Mononuclear cell (primary cell): Measurements from ENCODE around the gene OR8B12. TPM values are rescaled to one million over a fixed set of nuclear protein-coding genes. Genes with fewer than 3 reads are reported as not detected.

Experiments used
- H3K27me3 ChIP-seq: 2 replicates; pipeline ENCODE4 v1.6.0; 2011; ENCODE audit warnings: low read length, control low read depth; ENCODE audit not compliant: insufficient read depth
- H3K4me1 ChIP-seq: 2 replicates; pipeline ENCODE4 v1.5.1; 2011; ENCODE audit warnings: mild to moderate bottlenecking, low read length, control low read depth; ENCODE audit not compliant: insufficient read depth
- H3K4me3 ChIP-seq: 2 replicates; pipeline ENCODE4 v1.5.1; 2011; ENCODE audit warnings: mild to moderate bottlenecking, low read length, moderate library complexity
- H3K9me3 ChIP-seq: 2 replicates; pipeline ENCODE4 v1.5.1; 2011; ENCODE audit warnings: low read depth, mild to moderate bottlenecking, control low read depth, low read length
- total RNA-seq: library from RNA; depleted of rRNA; stranded (reverse); fragments of >200 nt; gene quantifications from one replicate; pipeline ENCODE4 v1.2.3, GENCODE V29; 2012

The OR8B12 gene
- total RNA-seq, 1 donor = not detected

DNA sequence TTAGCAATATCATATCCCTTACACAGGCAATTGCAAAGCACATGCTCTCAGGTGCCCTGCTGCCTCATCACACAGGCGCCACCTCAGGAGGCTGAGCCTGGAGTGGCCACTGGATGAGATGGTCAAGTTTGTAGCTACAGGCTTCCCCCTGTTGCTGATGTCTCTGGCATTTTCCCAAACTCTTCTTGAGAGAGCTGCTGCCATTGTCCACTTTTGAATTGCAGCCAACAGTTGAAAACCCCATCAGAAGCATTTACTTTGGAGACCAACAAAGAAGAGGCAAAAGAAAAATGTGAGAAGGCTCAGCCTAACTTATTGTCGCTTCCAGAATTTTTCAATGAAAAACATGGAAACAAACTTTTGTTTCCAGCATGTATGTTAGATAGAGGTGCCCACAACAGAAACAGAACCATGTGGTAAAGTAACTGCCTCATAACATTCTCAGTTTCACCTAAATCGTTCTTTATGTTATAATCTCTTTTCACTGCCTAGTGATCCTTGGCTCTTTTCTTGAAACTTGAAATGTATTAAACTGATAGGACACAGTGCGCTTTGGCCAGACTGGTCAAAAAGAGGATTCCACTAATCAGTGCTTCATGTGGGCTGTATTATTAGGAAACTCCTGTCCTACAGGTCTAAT is 50.3 kb downstream of the OR8B12 start:
- Histone ChIP-seq H3K27me3 (no peaks in the 10 kb centered on the region), H3K9me3 (no peaks in the 10 kb centered on the region), H3K4me3 (no peak overlapping the region), H3K4me1 (no peaks in the 10 kb centered on the region)

Other genes starting within 250 kb of the OR8B12 start
- under 0.01 TPM for gene OR8D1, start 229.7 kb downstream of the OR8B12 start, total RNA-seq
- gene OR8D2, start 223.5 kb downstream of the OR8B12 start, total RNA-seq = not detected
- not detected for gene OR8B2, start 159.2 kb downstream of the OR8B12 start, total RNA-seq
- gene OR8B3, start 144.6 kb downstream of the OR8B12 start, total RNA-seq = not detected
- not detected for gene OR8B4, start 118.8 kb downstream of the OR8B12 start, total RNA-seq
- not detected for gene OR8B8, start 98.0 kb downstream of the OR8B12 start, total RNA-seq
- gene OR8A1, start 26.3 kb upstream of the OR8B12 start, total RNA-seq = not detected
- gene PANX3, start 67.8 kb upstream of the OR8B12 start, total RNA-seq = not detected
- gene TBRG1, start 79.2 kb upstream of the OR8B12 start, total RNA-seq = 39.7 TPM
- gene SIAE, start 130.1 kb upstream of the OR8B12 start, total RNA-seq = 4.3 TPM
- gene SPA17, start 130.2 kb upstream of the OR8B12 start, total RNA-seq = 1.7 TPM
- 58.9 TPM for gene NRGN, start 196.3 kb upstream of the OR8B12 start, total RNA-seq
- 0.42 TPM for gene VSIG2, start 208.6 kb upstream of the OR8B12 start, total RNA-seq
- gene ESAM, start 218.6 kb upstream of the OR8B12 start, total RNA-seq = 9.4 TPM